ENCODE measurements around the gene TC2N.
A peak's percentile ranks its signal among the peaks of the same experiment; 100 is the strongest.

TC2N gene

DNA sequence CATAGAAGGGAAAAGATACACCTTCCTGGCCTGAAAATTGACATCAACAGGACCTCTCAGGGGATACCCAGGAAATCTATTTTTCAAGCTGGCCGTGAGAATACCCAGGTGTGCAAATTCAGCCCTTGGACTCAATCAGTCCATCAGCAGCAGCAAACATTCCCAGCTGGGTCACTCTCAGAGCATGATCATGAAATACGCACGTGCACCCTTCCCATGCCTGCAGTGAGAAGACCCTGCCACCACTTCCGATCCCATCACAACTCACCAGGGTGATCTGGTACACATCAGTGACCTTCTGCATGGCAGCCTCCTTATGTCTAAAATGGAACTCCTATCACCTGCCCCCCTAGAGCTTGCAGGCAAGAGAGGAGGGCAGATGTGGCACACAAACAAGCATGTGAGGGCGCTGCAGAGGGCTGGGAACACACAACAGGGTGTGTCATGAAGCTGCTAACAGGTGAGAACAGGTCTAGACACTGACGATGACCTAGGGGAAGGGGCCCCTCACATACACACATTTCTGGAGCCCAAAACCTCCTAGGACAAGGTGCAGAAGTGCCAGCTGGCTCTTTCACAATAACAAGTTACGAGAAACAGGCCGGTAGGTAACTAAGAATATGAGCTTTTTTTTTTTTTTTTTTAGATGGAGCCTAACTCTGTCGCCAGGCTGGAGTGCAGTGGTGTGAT, 37.8 kb upstream of the TC2N start:
- intact Hi-C loops (cut with DNase I; ENCODE audit: low total_unique reads), result no loop called here
- no peak for DNase-seq
- Histone ChIP-seq H3K9me3 (no peaks in the 10 kb centered on the region), H3K36me3 (no peaks in the 10 kb centered on the region), H3K4me1 (peaks cover 0 to 54% (median 41%) of the 10 kb centered on the region in 4 donors), H3K27me3 (no peaks in the 10 kb centered on the region), H3K27ac (peak overlapping the region; percentile 69 to 89), H3K4me3 (no peak overlapping the region)
- TF ChIP-seq, protein P1, sequence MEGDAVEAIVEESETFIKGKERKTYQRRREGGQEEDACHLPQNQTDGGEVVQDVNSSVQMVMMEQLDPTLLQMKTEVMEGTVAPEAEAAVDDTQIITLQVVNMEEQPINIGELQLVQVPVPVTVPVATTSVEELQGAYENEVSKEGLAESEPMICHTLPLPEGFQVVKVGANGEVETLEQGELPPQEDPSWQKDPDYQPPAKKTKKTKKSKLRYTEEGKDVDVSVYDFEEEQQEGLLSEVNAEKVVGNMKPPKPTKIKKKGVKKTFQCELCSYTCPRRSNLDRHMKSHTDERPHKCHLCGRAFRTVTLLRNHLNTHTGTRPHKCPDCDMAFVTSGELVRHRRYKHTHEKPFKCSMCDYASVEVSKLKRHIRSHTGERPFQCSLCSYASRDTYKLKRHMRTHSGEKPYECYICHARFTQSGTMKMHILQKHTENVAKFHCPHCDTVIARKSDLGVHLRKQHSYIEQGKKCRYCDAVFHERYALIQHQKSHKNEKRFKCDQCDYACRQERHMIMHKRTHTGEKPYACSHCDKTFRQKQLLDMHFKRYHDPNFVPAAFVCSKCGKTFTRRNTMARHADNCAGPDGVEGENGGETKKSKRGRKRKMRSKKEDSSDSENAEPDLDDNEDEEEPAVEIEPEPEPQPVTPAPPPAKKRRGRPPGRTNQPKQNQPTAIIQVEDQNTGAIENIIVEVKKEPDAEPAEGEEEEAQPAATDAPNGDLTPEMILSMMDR (IDR thresholded peaks at IDR 0.05), result no peak

DNA sequence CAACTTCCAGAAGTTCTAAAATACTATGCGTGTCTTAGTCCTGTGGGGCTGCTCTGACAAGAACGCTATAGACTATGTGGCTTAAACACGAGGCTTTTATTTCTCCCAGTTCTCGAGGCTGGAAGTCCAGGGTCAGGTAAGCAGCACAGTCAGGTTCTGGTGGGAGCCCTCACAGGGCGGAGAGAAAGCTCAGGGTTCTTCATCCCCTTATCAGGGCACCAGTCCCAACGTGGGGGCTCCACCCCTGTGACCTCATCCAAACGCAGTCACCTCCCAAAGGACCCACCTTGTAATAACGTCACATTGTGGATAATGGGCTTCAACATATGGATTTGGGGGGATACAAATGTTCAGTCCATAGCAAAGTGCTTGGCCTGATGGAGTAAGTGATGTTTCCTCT, 37.1 kb upstream of the TC2N start:
- Histone ChIP-seq H3K9me3 (no peaks in the 10 kb centered on the region), H3K4me1 (peaks cover 0 to 60% (median 47%) of the 10 kb centered on the region in 4 donors), H3K27me3 (no peaks in the 10 kb centered on the region), H3K4me3 (no peak overlapping the region), H3K27ac (peak overlapping the region; percentile 69 to 89), H3K36me3 (no peaks in the 10 kb centered on the region)
- no peak for DNase-seq
- TF ChIP-seq, protein P1 (IDR thresholded peaks at IDR 0.05), result no peak
- intact Hi-C loops (cut with DNase I; ENCODE audit: low total_unique reads), result no loop called here

DNA sequence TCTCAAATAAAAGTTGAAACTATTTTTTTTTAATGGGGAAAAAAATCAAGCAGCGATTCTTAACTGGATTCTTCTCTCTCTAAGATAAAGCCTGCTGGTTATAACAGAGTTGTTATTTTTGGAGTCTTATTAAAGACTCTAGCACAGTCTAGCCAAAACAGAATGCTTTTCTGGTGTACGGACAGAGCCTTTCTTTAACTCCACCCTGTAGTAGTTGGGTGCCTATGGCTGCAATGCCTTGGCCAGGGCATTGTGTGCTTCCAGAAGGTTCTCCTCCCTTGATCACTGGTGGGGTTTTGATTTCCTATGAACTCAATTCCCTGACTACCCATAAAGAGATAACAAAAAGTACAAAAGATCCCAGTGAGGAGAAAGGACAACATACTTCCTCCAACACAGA, 35.7 kb upstream of the TC2N start:
- Histone ChIP-seq H3K27me3 (no peaks in the 10 kb centered on the region), H3K36me3 (no peaks in the 10 kb centered on the region), H3K27ac (peak overlapping the region; percentile 69 to 89), H3K4me3 (no peak overlapping the region), H3K9me3 (no peaks in the 10 kb centered on the region), H3K4me1 (peaks cover 0 to 74% (median 59%) of the 10 kb centered on the region in 4 donors)
- DNase-seq, result no peak
- intact Hi-C loops (cut with DNase I; ENCODE audit: low total_unique reads), result no loop called here
- TF ChIP-seq, protein P1 (IDR thresholded peaks at IDR 0.05), result no peak

- no peak for DNase-seq
- Histone ChIP-seq H3K4me1 (peaks cover 0 to 81% (median 65%) of the 10 kb centered on the region in 4 donors), H3K4me3 (no peak overlapping the region), H3K27ac (peak overlapping the region; percentile 69 to 89), H3K36me3 (no peaks in the 10 kb centered on the region), H3K27me3 (no peaks in the 10 kb centered on the region), H3K9me3 (no peaks in the 10 kb centered on the region)
- TF ChIP-seq, protein P1 (IDR thresholded peaks at IDR 0.05), result no peak
- intact Hi-C loops (cut with DNase I; ENCODE audit: low total_unique reads), result no loop called here
These were observed 35.0 kb upstream of the TC2N start for GRCh38 chr14:91902336-91902735.

DNA sequence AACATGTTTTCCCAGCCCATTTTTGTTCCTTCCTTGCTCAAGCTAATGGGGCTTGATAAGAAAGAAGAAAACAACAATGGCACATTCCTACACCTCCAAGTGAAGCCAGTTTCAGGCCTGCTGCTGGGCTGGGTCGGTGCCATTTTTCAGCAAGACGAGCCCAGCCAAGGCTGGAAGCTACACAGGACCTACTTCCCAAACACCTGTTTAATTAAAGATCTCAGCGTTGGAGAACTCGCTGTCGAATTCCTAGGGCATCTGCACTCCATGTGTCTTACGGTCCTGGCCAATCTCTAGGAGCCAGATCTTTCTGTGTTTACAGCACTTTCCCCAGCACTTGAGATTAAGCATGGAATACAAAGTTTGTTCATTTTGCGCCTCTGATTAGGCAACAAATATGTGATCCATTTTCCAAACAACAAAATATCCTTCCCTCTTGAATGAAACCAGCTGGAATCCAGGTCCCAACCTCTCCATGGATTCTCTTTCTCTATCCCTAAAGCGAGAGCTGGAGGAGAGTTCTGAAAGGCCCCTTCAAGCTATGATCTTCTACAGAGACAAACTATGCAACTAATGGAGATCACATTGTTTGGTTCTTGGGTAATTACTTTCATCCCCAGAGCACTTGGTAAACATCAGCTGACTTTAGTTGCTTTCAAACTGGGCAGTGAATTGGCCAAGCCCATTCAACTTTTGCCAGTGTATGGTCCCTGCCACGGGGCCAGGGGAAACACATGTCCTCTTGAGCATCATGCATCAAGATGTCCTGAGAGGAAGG, 34.3 kb upstream of the TC2N start:
- no peaks in the 10 kb centered on the region for H3K36me3 ChIP-seq
- intact Hi-C loops (cut with DNase I; ENCODE audit: low total_unique reads), result no loop called here
- no peaks in the 10 kb centered on the region for H3K27me3 ChIP-seq
- H3K4me3 ChIP-seq, result no peak overlapping the region
- TF ChIP-seq, protein P1 (IDR thresholded peaks at IDR 0.05), result no peak
- no peak for DNase-seq
- H3K27ac ChIP-seq, result peak overlapping the region; percentile 69 to 89
- peaks cover 0 to 88% (median 72%) of the 10 kb centered on the region in 4 donors for H3K4me1 ChIP-seq
- H3K9me3 ChIP-seq, result no peaks in the 10 kb centered on the region
